Adrenal gland (tissue), 12 donors: ENCODE data around the gene PTH2. TPM values are rescaled to one million over a fixed set of nuclear protein-coding genes. Genes with fewer than 3 reads are reported as not detected.

Experiments
- DNase-seq, 7 donors: peaks; one replicate each; pipeline ENCODE4 v3.0.0-alpha.2; 2019 to 2020
- H3K27ac ChIP-seq, 5 donors: fragments of 200-600 bp; sonication (generic) in 4 of 5; 1 replicate in 3 of 5; 2 replicates in 2 of 5; pipeline versions ENCODE4 v1.5.1 to v1.8.0; 2016 to 2020; ENCODE audit warnings: mild to moderate bottlenecking in 1 of 5
- H3K27me3 ChIP-seq: fragments of 200-600 bp; 2 replicates; pipeline ENCODE4 v1.8.0; 2021
- H3K36me3 ChIP-seq, 2 donors: fragments of 200-600 bp; replicated peaks in 1 of 2; 1 replicate in 1 of 2; 2 replicates in 1 of 2; pipeline versions ENCODE4 v1.5.1 to v1.8.0; 2018 to 2022
- H3K4me1 ChIP-seq, 2 donors: fragments of 200-600 bp; replicated peaks in 1 of 2; 1 replicate in 1 of 2; 2 replicates in 1 of 2; pipeline versions ENCODE4 v1.5.1 to v1.8.0; 2018 to 2021
- H3K4me3 ChIP-seq, 4 donors: fragments of 200-600 bp; sonication (generic) in 3 of 4; one replicate each; pipeline ENCODE4 v1.5.1; 2016 to 2018
- H3K9me3 ChIP-seq, 3 donors: fragments of 200-600 bp; sonication (generic) in 1 of 3; replicated peaks in 1 of 3; 1 replicate in 2 of 3; 2 replicates in 1 of 3; pipeline versions ENCODE4 v1.5.1 to v1.8.0; 2016 to 2021
- CTCF ChIP-seq, 6 experiments: fragments of 450-650 bp in 4 of 6; fragments of 200-600 bp in 2 of 6; sonication (generic) in 1 of 6; IDR thresholded peaks; 1 replicate in 5 of 6; 2 replicates in 1 of 6; pipeline versions ENCODE4 v1.5.1 to v1.8.0; 2016 to 2021; ENCODE audit warnings: antibody characterized with exemption in 6 of 6, mild to moderate bottlenecking in 2 of 6, moderate library complexity in 1 of 6
- POLR2A ChIP-seq, 2 donors: fragments of 450-650 bp; IDR thresholded peaks; one replicate each; pipeline ENCODE4 v1.6.1; 2017; ENCODE audit warnings: antibody characterized with exemption in 2 of 2, mild to moderate bottlenecking in 2 of 2, moderate library complexity in 1 of 2
- WGBS, 4 donors: extraction: QIAGEN DNeasy Blood & Tissue Kit in 2 of 4; methylation state at CpG; one replicate each; pipeline versions ENCODE4 v1.1.5 to v1.1.7; 2013 to 2017; 5-methylcytosine and 5-hydroxymethylcytosine counted together
- intact Hi-C, 2 donors: fragments of 100-400 bp; cut with DNase I; formaldehyde crosslinking; loops; one replicate each; pipeline versions ENCODE4 v1.14.1 to v1.15.0; 2022 to 2023
- polyA plus RNA-seq, 3 donors: library from polyadenylated mRNA; stranded (reverse); fragments of 200-250 nt in 2 of 3; fragments of 350-450 nt in 1 of 3; fragmentation: Illumina TruSeq in 1 of 3; extraction: RNeasy Lipid Tissue Mini Kit (QIAGEN cat#74804) in 1 of 3; gene quantifications; one replicate each; pipeline ENCODE4 v1.2.3, GENCODE V29; 2013 to 2014
- total RNA-seq, 9 donors: library from RNA; depleted of rRNA in 4 of 9; stranded (reverse); fragments of >200 nt in 4 of 9; fragments of 120-200 nt in 1 of 9; fragmentation: NEBNext Ultra II Directional in 1 of 9; extraction: Animal tissue kit (Norgen Biotek cat#: 25700) in 1 of 9; gene quantifications; one replicate each; pipeline versions ENCODE4 v1.1.0 to v1.2.4, GENCODE V29; 2013 to 2023
- donor health status: healthy with polysubstance abuse.
- donor health status: Bipolar disorder and iron deficiency.
- donor health status: DM: yes; HTN: yes; CAD: no.
- donor health status: DM: no; HTN: no; CAD: no.
- donor health status: DM: no; HTN: no; CAD: no.
- donor health status: DM: yes; HTN: yes; CAD: no.

The PTH2 gene
- total and polyA plus RNA-seq, 12 donors = not detected

DNA sequence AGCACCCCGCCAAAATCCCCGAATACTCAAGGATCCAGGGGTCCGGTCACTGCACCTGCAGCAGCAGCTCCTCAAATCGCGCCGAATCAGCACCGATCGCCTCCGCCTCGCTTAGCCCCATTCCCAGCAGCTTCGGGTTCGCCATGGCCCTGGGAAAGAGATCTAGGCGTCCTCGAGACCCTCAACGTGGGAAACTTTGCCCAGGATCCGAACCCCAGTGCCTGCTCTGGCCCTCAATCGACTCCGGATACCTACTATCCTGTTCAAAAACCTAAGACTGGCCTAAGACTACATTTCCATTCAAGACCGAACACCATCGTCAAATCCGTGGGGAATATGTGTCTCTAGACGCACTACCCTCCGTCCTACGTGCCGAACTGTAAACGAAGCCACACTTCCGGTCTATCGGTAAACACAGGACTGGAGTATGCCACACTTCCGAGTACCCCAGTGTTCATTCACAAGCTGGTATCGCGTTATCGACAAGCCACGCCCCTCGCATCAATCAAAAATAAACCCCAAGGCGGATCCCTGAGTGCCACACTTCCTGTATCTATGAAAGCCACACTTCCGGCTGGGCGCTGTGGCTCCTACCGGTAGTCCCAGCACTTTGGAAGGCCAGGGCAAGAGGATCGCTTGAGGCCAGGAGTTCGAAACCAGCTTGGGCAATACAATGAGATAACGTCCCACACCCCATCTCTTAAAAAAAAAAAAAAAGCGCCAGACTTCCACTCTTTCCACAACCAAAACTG is 28.4 kb upstream of the PTH2 start, which contains the start of gene PIH1D1:
TSS of gene PIH1D1 (minus strand) at position 385 of the 752 bp plus-strand sequence. CDS start at position 145, 240 bp downstream.
- Histone ChIP-seq H3K27me3 (no peaks in the 10 kb centered on the region), H3K4me3 (peak within 1 kb of the TSS; percentile 37 to 93 (median 61)), H3K27ac (peak within 1 kb of the TSS; percentile 42 to 97 (median 91)), H3K36me3 (peaks cover 0 to 14% of the 10 kb centered on the region in 2 donors), H3K4me1 (peaks cover 3 to 19% of the 10 kb centered on the region in 2 donors), H3K9me3 (no peaks in the 10 kb centered on the region)
- intact Hi-C loops = no loop called here
- peak; percentile 97 to 100 (median 99) for DNase-seq
- peak in 1 of 2 donors; percentile 66 for TF ChIP-seq POLR2A (IDR thresholded peaks at IDR 0.05)
- TF ChIP-seq CTCF (IDR thresholded peaks at IDR 0.05) = peak in 3 of 6 experiments; percentile 15 to 34 (median 25)
- WGBS, 4 donors = 0 to 1% (median 0%) methylated on average over 22 to 42 of the region's 42 CpGs

DNA sequence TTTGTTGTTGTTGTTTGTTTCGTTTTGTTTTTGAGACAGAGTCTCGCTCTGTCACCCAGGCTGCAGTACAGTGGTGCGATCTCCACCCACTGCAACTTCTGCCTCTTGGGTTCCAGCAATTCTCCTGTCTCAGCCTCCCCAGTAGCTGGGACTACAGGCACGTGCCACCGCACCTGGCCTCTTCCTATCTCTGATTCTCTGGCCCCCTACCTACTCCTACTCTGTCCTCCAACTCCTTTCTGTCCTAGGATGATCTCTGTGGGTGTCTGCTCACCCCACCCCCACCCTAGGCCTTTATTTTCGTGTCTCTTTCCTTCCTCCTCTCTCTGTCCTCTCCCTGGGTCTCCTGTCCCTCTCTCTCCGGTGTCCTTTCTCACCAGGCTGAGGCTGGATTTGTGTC is 27.2 kb upstream of the PTH2 start:
- TF ChIP-seq POLR2A (IDR thresholded peaks at IDR 0.05) = no peak
- TF ChIP-seq CTCF (IDR thresholded peaks at IDR 0.05) = no peak
- Histone ChIP-seq H3K27ac (no peak overlapping the region), H3K36me3 (peaks cover 0 to 15% of the 10 kb centered on the region in 2 donors), H3K4me1 (peaks cover 3 to 19% of the 10 kb centered on the region in 2 donors), H3K27me3 (no peaks in the 10 kb centered on the region), H3K4me3 (peak overlapping the region in 1 of 4 donors; percentile 93), H3K9me3 (no peaks in the 10 kb centered on the region)
- no peak for DNase-seq
- 82 to 88% (median 84%) methylated on average over 7 of the region's 7 CpGs for WGBS, 4 donors
- intact Hi-C loops = no loop called here

DNA sequence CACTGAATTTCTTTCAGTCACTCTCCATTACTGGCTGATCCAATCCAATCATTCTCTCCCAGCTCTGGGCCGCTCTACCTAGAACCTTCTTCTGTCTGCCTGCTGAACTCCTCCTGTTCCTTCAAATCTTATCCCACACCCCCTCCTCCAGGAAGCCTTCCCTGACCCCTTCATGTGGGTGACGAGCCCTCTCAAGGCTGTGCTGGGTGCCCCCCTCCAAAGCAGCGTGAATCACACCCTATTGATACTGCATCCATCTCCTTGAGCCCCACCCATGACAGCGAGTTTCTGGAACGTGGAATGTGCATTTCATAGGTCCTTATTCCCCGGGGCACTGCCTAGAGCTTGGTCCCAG is 25.2 kb upstream of the PTH2 start:
- Histone ChIP-seq H3K4me3 (no peak overlapping the region), H3K27ac (no peak overlapping the region), H3K9me3 (no peaks in the 10 kb centered on the region), H3K36me3 (peaks cover 0 to 15% of the 10 kb centered on the region in 2 donors), H3K27me3 (no peaks in the 10 kb centered on the region), H3K4me1 (peaks cover 0 to 9% of the 10 kb centered on the region in 2 donors)
- WGBS, 4 donors = 84 to 95% (median 91%) methylated on average over 6 of the region's 6 CpGs
- intact Hi-C loops = loop anchor here in 1 of 2 donors (5.0 kb wide), 1 partner anchor 56 kb away; no protein-coding TSS in a partner anchor
- no peak for DNase-seq
- no peak for TF ChIP-seq POLR2A (IDR thresholded peaks at IDR 0.05)
- TF ChIP-seq CTCF (IDR thresholded peaks at IDR 0.05) = no peak

- no peaks in the 10 kb centered on the region for H3K27me3 ChIP-seq
- peaks cover 0 to 15% of the 10 kb centered on the region in 2 donors for H3K36me3 ChIP-seq
- H3K4me3 ChIP-seq = no peak overlapping the region
- WGBS, 4 donors = 71 to 84% (median 79%) methylated on average over 25 to 32 of the region's 32 CpGs
- DNase-seq = peak in 1 of 7 donors; percentile 25
- intact Hi-C loops = loop anchor here in 1 of 2 donors (5.0 kb wide), 1 partner anchor 55 kb away; no protein-coding TSS in a partner anchor
- TF ChIP-seq POLR2A (IDR thresholded peaks at IDR 0.05) (no peak), CTCF (IDR thresholded peaks at IDR 0.05) (no peak)
- H3K9me3 ChIP-seq = no peaks in the 10 kb centered on the region
- peaks cover 0 to 9% of the 10 kb centered on the region in 2 donors for H3K4me1 ChIP-seq
- H3K27ac ChIP-seq = no peak overlapping the region
Observed at GRCh38 chr19:49447485-49448431, 24.5 kb upstream of the PTH2 start.
